ENCODE data around the gene NRCAM. TPM values are rescaled to one million over a fixed set of nuclear protein-coding genes. Genes with fewer than 3 reads are reported as not detected.

The NRCAM gene
- total and polyA plus RNA-seq, 12 donors: 0.08 to 1.3 (median 0.38) TPM

DNA sequence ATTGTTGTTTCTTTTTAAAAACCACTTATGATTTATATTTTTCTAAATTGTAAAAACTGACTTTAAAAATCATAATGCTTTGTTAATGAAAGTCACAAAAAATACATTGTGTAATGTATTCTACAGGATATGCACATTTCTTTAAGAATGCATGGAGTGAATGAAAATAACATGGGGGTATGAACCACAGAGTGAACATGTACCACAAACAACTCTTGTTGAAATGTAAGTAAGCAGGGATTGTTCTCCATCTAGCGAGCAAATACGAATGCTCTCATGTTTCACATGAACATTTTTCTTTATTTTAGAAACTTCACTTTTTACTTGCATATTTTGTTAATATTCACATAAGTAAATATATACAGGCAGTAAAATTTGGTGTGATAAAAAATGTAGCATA is 290.5 kb downstream of the NRCAM start:
- no peaks in the 10 kb centered on the region for H3K36me3 ChIP-seq
- TF ChIP-seq, protein P1, sequence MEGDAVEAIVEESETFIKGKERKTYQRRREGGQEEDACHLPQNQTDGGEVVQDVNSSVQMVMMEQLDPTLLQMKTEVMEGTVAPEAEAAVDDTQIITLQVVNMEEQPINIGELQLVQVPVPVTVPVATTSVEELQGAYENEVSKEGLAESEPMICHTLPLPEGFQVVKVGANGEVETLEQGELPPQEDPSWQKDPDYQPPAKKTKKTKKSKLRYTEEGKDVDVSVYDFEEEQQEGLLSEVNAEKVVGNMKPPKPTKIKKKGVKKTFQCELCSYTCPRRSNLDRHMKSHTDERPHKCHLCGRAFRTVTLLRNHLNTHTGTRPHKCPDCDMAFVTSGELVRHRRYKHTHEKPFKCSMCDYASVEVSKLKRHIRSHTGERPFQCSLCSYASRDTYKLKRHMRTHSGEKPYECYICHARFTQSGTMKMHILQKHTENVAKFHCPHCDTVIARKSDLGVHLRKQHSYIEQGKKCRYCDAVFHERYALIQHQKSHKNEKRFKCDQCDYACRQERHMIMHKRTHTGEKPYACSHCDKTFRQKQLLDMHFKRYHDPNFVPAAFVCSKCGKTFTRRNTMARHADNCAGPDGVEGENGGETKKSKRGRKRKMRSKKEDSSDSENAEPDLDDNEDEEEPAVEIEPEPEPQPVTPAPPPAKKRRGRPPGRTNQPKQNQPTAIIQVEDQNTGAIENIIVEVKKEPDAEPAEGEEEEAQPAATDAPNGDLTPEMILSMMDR (IDR thresholded peaks at IDR 0.05): no peak
- DNase-seq: no peak
- intact Hi-C loops (cut with DNase I): no loop called here
- peaks cover 0 to 6% (median under 1%) of the 10 kb centered on the region in 7 donors for H3K27me3 ChIP-seq
- no peaks in the 10 kb centered on the region for H3K4me1 ChIP-seq
- H3K9me3 ChIP-seq: no peaks in the 10 kb centered on the region
- H3K27ac ChIP-seq: no peak overlapping the region
- 95 to 96% methylated on average over 2 of the region's 2 CpGs for WGBS, 2 donors
- no peak for ATAC-seq
- H3K4me3 ChIP-seq: no peak overlapping the region

DNA sequence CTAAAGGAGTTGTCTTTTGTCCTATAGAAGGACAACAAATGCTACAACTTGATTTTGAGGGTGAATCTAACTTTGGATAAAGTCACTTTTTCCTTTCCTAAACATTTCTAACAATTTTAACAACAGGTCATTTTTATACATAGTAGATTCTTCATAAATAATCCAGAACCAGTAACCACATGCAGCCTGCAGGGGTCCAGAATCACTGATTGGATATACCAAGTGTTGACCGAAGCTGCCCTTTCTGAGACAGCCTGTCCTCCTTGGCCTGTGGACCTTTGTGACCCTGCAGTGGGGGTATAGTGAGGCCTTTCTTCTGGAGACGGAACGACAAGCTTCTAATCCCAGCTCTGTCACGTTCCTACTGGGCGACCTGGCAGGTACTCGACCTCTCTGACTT is 291.3 kb downstream of the NRCAM start:
- no peak for ATAC-seq
- DNase-seq: no peak
- WGBS, 2 donors: 72 to 73% methylated on average over 6 of the region's 6 CpGs
- no peak overlapping the region for H3K27ac ChIP-seq
- intact Hi-C loops (cut with DNase I): no loop called here
- H3K4me1 ChIP-seq: no peaks in the 10 kb centered on the region
- no peak overlapping the region for H3K4me3 ChIP-seq
- no peaks in the 10 kb centered on the region for H3K36me3 ChIP-seq
- TF ChIP-seq, protein P1 (IDR thresholded peaks at IDR 0.05): no peak
- H3K9me3 ChIP-seq: no peaks in the 10 kb centered on the region
- H3K27me3 ChIP-seq: peaks cover 0 to 12% (median 5%) of the 10 kb centered on the region in 7 donors

DNA sequence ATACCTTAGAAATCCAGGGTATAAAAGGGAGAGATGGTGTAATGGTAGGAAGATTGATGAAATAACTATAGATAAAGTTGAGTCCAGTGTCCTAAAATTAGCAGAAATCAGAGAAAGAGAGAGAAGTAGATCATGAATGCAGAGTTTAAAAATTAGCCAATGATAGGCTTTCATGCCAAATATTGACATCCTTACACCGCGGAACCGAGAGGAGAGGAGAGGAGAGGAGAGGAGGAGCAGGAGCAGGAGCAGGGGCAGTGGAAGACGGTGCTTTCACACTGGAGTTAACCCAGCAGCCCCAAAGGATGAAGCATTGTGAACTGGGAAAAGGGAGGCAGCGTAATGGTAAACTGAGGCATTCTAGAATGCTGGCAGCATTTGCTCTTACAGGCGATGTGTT is 291.9 kb downstream of the NRCAM start:
- intact Hi-C loops (cut with DNase I): no loop called here
- Histone ChIP-seq H3K4me1 (no peaks in the 10 kb centered on the region), H3K9me3 (no peaks in the 10 kb centered on the region), H3K27me3 (peaks cover 0 to 13% (median 5%) of the 10 kb centered on the region in 7 donors), H3K27ac (no peak overlapping the region), H3K4me3 (no peak overlapping the region), H3K36me3 (no peaks in the 10 kb centered on the region)
- TF ChIP-seq, protein P1 (IDR thresholded peaks at IDR 0.05): no peak
- 73 to 80% methylated on average over 6 of the region's 6 CpGs for WGBS, 2 donors
- DNase-seq: no peak
- ATAC-seq: no peak

DNA sequence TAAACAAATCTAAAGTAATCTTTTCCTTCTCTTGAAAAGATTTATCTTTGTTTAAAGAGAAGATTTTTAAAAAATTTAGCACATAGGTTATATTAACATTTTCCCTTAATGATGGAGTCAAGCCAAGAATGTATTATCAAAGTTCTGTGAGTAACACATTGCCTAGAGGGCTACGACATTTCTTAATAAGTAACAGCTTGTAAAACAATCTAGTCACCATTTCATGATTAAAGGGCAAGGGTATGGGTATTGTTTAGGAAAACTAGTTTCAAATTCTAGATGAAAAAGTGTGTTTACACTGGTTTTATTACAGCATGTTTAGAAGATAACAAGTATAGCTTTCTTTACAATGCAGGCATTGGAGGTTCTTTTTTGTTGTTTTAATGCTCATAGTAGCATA is 297.5 kb downstream of the NRCAM start:
- Histone ChIP-seq H3K9me3 (no peaks in the 10 kb centered on the region), H3K36me3 (no peaks in the 10 kb centered on the region), H3K27ac (no peak overlapping the region), H3K4me1 (no peaks in the 10 kb centered on the region), H3K27me3 (peaks cover 0 to 15% (median 0%) of the 10 kb centered on the region in 7 donors), H3K4me3 (no peak overlapping the region)
- intact Hi-C loops (cut with DNase I): no loop called here
- ATAC-seq: no peak
- no peak for DNase-seq
- WGBS, 2 donors: 45 to 51% methylated on average over 1 of the region's 1 CpG
- TF ChIP-seq, protein P1 (IDR thresholded peaks at IDR 0.05): no peak
